ENCODE data around the gene PTMS.
"Not testable (repeated sequence)": the region's sequence is repeated elsewhere in the genome, so short reads cannot be mapped to it uniquely, and the experiment has no call there.

The PTMS gene, protein sequence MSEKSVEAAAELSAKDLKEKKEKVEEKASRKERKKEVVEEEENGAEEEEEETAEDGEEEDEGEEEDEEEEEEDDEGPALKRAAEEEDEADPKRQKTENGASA

DNA sequence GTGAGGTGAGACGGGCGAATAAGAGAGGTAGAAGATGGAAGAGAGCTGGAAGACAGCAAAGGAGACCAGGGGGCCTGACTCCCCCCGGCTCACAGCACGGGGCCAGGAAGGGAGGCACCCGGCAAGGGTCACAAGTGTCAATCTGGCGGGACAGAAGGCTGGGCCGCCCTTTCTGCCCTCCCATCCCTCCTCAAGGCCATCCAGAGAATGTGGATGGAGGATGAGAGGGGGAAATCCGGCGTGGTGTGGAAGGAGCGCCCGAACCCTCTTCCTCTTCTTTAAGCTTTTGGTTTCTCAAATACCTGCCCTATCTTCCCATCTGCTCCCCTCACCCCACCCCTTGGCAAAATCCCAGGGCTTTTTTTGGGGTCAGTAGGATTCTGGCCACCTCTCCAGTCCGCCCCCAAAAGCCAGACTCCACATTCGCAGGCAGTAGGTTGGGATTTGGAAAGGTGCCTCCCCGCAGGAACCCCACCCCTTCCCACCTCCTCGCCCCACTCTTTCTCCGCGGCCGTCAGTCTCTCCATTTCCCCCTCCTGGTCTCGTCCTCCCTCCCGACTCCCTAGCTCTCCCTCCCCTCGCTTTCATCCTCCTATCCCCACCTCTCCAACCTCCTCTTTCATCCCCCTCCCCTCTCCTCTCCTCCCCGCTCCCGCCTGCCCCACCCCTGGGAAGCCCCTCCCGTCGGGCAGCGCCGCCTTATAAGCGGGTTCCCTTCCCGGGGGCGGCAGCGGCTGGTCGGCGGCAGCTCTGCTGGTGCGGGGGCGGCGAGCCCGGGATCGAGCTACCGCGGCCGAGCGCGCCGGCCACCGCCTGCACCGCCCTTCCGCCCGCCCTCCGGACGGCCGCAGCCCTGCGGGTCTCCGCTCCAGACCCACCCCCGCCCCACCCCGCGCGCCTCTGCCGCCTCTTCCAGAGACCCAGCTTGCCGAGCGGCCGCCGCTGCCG lies at the start of gene PTMS:
Gene PTMS (plus strand): TSS at position 730 of the 948 bp plus-strand sequence. CDS start 343 bp downstream, outside the sequence.
- DNase-seq (ENCODE audit: low spot score), result peak; percentile 67

DNA sequence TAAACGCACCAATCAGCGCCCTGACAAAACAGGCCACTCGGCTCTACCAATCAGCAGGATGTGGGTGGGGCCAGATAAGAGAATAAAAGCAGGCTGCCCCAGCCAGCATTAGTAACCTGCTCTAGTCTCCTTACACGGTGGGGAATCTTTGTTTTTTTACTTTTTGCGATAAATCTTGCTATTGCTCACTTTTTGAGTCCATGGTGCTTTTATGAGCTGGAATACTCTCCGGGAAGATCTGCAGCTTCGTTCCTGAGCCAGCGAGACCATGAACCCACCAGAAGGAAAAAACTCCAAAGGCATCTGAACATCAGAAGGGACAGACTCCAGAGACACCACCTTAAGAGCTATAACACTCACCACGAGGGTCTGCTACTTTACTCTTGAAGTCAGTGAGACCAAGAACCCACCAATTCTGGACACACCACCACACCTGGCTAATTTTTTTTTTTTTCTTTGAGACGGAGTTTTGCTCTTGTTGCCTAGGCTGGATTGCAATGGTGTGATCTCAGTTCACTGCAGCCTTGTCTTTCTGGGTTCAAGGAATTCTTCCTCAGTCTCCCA lies 49.2 kb upstream of the PTMS start:
- no peak for DNase-seq (ENCODE audit: low spot score)

DNA sequence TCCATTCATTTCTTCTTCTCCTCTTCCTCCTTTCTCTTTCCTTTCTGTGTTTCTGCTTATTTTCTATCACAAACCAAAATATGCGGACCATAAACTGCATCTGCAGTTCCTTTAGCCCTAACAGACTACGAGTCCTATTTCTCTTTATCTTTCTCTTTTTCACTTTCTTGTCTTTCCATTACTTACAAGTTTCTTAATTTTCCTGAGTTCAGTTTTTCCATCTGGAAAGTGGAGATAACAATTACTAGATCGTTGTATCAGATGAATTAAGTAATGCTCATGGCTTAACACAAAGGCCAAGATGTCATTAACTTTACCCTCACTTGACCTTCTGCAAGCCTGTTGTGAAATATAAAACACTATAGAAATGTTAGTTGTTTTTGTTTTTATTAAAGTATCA lies 43.3 kb upstream of the PTMS start:
- no peak for DNase-seq (ENCODE audit: low spot score)

DNA sequence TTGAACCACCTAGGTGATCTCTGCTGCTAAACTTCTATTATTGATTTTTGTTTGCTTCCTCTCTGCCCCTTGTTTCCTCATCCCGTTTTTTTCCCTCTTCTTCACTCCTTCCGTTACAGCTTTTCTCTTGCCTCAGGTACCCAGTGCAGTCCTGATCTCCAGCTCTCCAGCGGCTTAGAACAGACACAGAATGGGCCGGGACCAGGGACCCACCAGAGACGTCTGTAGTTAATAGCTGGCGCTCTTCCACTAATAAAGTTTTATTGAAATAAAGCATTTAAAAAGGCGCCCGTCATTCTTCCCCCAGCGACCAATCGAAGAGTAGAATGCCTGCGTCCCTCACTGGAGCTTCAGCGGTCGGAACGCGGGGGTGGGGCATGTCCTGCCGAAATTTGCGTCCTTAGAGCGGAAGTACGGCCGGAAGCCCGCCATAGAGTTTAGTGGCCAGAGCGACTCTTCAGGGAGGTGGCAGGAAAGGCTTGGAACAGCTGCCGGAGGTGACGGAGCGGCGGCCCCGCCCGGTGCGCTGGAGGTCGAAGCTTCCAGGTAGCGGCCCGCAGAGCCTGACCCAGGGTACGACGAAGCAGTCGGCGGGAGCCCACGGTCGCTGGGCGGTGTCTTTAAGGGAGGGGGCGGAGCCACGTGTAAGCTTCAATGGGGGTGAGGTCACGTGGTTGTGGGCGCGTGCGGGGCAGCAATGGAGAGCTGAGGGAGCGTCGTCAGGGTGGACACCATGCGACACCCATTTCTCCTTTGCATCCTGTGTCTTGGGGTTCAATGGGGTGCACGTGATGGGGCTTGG lies 42.4 kb upstream of the PTMS start, which contains the start of gene COPS7A:
Gene COPS7A (plus strand): TSS at position 440 of the 802 bp plus-strand sequence. CDS start 611 bp downstream, outside the sequence.
- DNase-seq (ENCODE audit: low spot score), result peak; percentile 98

DNA sequence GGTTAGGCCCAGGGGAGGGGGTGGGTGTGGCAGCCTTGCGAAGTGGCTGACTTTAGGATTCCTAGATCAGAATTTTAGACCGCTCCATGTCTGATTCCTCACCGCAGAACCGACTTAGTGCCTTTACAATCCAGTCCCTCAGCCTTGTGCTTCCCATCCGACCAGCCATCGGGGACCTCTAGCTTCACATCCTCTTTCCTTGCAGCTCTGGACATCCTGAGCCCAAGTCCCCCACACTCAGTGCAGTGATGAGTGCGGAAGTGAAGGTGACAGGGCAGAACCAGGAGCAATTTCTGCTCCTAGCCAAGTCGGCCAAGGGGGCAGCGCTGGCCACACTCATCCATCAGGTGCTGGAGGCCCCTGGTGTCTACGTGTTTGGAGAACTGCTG lies 41.8 kb upstream of the PTMS start:
- DNase-seq (ENCODE audit: low spot score), result no peak

DNA sequence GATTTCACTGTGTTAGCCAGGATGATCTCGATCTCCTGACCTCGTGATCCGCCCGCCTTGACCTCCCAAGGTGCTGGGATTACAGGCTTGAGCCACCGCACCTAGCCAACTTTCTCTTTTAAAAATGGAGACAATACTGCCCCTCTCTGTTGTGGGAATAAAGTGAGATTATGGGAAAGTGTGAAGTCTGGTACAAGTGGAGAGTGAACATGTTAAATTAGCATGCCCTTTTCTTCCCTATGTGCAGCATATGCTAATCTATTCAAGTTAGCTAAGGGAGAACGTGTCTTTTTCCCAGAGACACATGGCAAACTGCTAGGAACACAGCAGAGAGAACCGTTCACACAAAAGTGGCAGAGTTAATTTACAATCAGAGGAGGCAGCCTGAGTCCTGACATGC lies 40.8 kb upstream of the PTMS start:
- DNase-seq (ENCODE audit: low spot score), result no peak

DNA sequence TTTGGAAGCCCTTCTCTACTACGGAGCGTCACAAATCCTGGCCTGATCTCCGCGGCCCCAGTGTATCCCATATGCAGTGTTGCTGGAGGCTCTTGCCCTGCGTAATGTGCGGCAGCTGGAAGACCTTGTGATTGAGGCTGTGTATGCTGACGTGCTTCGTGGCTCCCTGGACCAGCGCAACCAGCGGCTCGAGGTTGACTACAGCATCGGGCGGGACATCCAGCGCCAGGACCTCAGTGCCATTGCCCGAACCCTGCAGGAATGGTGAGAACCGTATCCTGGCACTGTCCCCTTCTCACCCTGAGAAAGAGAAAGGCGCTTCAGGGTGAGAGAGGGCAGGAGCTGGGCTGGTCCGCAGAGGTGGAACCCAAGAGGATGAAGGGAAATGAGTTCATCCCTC lies 37.0 kb upstream of the PTMS start:
- DNase-seq (ENCODE audit: low spot score), result no peak

DNA sequence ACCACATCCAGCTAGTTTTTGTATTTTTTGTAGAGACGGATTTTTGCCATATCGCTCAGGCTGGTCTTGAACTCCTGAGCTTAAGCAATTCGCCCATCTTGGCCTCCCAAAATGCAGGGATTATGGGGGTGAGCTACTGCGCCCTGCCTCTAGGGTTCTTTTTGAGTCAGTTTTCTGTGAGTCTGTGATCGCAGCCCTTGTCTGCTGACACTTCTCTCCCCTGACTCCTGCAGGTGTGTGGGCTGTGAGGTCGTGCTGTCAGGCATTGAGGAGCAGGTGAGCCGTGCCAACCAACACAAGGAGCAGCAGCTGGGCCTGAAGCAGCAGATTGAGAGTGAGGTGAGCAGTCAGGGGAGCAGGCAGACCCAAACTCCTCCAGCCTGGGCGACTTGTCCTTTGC lies 36.0 kb upstream of the PTMS start:
- DNase-seq (ENCODE audit: low spot score), result peak; percentile 39

DNA sequence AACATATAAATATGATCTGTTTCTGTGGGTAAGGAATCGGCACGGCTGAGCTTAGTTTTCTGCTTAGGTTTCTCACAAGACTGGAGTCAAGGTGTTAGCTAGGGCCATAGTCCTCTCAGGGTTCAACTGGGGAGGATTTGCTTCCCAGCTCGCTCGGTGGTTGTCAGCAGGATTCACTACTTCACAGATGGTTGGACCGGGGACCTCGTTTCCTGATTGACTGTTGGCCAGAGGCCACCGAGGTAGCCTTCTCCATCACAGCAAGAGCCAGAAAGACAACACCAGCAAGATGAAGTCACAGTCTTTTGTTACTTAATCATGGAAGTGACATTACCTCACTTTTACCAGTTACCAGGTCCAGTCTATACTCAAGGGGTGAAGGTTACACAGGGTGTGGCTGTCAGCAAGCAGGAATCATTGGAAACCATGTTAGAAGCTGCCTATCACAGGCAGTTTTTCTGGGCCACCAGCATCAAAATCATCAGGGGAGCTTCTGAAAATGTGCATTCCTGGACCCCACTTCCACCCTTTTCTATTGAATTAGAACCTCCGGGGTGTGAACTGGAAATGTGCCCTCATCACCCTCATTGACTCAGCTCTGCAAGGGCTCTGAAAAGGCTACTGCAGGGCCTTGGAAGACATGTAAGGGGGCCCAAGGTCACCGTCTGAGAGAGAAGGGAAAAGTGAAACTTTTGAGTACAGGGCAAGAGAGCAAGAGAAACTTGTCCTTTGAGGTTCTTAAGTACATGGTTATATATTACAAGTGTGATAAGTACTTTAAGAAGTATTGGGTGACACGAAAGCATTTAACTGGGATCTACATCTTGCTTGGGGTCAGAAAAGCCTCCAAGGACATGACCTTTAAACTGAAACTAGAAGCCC lies 31.4 kb upstream of the PTMS start:
- no peak for DNase-seq (ENCODE audit: low spot score)

DNA sequence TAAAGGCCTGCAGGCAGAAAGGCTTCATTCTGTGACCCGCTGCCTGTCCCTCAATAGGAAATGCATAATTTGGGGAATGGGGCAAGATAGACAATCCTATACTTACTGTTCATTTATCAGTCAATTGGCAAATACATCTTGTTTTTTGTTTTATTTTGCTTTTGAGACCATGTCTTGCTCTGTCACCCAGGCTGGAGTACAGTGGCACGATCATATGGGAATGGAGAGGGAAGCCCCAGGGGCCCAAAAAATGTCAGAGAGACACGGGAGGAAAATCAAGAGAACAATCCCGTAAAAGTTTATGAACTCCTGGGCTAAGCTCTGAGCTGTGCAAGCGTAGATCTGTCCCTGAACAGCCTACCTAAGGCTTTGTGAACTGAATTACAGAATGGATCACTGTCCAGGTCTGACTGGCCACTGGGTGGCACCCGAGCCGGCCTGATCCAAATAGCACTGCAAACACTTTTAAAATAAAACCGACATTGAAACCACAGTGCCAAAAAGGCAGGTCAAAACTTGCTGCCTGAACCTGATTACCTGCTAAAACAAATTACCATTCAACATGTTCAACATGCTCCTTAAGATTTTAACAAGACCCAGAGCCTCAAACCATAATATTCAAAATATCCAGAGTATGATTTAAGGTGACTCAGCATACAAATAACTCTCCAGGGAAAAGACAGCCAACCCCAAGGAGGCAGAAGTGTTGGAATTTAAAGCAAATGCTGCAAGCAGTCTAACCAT lies 30.5 kb upstream of the PTMS start:
- DNase-seq (ENCODE audit: low spot score), result no peak

DNA sequence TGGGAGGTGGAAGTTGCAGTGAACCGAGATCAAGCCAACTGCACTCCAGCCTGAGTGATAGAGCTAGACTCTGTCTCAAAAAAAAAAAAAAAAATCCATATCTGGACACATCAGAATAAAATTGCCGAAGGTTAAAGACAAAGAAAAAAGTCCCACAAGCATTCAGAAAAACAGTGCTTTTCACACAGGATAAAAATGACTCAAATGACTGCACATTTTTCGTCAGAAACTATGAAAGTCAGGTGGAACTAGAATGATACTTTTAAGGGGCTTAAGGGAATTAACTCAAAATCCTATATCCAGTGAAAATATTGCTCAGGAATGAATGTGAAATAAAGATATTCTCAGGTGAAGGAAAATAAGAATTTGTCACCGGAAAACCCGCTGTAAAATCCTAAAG lies 29.4 kb upstream of the PTMS start:
- no peak for DNase-seq (ENCODE audit: low spot score)

DNA sequence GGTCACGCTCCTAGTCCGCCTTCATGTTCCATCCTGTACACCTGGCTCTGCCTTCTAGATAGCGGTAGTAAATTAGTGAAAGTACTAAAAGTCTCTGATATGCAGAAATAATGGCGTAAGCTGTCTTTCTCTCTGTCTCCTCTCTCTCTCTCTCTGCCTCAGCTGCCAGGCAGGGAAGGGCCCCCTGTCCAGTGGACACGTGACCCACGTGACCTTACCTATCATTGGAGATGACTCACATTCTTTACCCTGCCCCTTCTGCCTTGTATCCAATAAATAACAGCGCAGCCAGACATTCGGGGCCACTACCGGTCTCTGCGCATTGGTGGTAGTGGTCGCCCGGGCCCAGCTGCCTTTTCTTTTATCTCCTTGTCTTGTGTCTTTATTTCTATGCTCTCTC lies 24.1 kb upstream of the PTMS start:
- not testable (repeated sequence) for DNase-seq (ENCODE audit: low spot score)

DNA sequence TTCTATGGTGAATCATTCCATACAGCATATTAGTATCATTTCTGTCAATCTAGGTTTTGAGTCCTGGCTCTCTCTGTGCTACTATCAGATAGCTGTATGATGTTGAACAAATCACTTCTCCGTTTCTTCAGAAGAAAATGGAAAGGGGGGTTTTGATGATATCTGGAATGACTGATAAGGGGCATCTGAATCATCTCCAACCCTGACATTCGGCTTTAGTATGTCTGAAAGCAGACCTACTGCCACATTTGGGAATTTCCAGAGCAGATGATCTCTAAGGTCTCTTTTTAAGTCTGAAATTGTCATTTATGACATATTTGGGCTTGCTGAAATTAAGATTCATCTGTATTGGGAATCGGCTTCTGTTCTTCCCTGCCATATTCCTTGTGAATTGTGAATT lies 23.3 kb upstream of the PTMS start:
- no peak for DNase-seq (ENCODE audit: low spot score)

DNA sequence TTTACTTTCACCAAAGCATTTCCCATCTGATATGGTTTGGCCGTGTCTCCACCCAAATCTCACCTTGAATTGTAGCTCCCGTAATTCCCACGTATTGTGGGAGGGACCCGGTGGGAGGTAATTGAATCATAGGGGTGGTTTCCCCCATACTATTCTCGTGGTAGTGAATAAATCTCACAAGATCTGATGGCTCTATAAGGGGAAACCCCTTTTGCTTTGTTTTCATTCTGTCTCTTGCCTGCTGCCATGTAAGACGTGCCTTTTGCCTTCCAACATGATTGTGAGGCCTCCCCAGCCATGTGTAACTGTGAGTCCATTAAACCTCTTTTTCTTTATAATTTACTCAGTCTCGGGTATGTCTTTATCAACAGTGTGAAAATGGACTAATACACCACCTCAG lies 22.9 kb upstream of the PTMS start:
- not testable (repeated sequence) for DNase-seq (ENCODE audit: low spot score)

DNA sequence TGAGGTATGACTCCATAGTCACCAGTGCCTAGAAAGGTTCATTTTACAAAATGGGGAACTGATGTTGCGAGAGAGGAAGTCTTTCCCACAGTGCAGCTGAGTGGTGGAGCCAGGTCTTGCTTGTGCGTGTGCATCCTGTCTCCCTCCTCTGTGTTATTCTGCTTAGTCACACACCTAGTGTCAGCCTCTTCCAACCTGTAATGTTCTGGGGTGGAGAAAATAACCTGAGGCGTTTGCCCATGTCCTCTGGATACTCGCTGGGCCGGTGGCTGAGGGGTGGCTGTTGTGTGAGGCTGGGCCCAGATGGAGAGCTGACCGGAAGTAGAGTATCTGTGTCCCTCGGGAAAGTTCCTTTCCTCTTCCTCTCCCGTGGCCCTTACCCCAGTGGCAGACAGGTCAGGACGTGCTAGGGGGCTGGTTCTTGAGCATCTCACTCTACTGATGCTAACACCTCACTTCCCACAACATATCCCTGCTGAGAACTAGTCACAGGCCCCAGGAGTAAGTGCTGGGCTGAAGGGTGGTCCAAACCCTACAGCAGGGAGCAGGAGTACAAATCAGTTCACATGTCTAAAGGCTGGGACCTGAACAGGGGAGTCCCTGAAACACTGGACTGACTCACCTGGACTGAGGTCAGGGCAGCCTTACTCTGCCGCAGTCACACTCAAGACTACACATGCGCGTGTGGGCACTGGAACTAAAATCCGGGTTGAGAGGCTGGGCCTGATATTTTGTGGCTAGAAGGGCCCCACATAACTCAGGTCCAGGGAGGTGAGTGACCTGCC lies 20.2 kb upstream of the PTMS start:
- DNase-seq (ENCODE audit: low spot score), result no peak

DNA sequence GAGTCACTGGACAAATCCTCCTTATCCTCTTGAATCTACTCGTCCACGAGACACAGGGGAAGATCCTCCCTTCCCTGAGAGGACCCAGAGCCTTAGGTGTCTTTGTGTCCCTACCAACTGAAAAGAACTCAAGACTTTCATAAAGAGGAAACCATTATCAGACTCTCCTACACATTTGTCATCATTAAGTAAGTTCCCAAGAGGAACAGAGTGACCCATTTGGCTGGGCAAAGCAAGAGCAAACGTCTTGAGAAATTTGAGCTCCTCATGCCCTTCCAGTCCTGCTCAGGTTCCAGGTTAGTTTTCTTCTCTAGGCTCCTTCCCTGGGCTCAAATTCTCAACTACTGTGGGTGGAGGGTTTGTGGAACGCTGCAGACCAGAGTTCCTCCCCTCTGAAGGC lies 18.9 kb upstream of the PTMS start:
- no peak for DNase-seq (ENCODE audit: low spot score)

DNA sequence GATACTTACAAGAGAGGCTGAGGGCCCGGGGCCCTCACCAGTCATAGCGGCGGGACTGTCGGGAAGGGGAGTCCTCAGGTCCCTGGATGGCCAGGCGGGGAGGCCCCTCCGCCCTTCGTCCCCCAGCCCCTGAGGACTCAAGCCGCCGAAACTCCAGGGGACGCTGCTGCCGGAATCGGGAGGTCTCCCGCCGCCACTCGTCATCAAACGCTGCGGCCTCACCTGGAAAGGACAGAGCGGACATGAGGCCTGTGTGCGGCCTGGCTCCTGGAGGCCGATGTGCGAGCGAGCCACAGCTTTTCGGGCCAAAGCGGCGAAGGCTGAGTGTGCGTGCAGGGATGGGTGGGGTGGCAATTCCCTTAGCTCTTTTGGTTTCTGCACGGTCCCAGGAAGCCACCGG lies 17.4 kb upstream of the PTMS start:
- no peak for DNase-seq (ENCODE audit: low spot score)

DNA sequence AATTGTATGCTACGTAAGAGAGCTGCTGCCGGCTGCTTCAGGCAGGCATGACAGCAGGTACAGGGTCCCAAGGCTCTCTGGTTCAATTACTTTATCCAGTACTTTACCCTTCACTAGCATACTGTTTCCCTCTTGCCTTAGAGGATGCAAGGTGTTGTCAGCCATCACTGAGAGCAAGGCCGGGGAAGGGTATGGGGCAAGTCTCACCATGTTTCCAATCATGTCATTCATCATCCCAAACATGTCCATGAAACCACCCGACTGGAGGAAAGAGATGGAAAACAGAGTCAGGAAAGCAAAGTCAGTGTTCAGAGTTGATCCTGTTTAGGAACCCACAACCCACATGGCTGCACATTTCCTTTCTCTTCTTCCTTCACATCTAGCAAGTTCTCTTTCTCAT lies 15.7 kb upstream of the PTMS start:
- DNase-seq (ENCODE audit: low spot score), result no peak

DNA sequence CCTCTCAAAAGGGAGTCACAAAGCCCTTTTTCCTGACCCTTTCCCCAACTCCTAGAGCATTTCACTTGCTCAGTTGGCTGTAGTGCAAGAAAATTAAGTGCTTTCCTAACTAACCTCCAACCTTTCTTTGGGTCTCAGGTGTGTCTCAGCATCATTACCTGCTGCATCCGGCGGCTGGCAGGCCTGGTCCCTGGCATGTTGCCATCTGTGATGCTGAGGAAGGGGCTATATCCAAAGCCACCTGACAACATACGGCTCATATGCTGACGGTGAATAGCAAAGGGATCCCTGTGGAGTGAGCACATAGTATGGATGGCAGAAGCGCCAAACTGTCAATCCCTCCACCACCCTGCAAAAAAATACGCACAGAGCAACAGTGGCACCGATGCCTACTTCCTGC lies 14.4 kb upstream of the PTMS start:
- DNase-seq (ENCODE audit: low spot score), result no peak

Data from putamen (tissue), 1 donor.